ENCODE results near the gene AUTS2. TPM values are rescaled to one million over a fixed set of nuclear protein-coding genes. Genes with fewer than 3 reads are reported as not detected.

AUTS2 gene
- total and polyA plus RNA-seq, 10 of the 15 experiments (the other 5 are each of a cell fraction or from before 2014, with no cell fraction given) = 6.4 to 55.6 (median 21.6) TPM

GRCh38 chr7:69651101-69651590 is 52.9 kb downstream of the AUTS2 start (continued):
- no peak for TF ChIP-seq NR2C2 (IDR thresholded peaks at IDR 0.05; ENCODE audit: borderline replicate concordance, control insufficient read depth, insufficient read length, low read depth)
- peak; percentile 68 for TF ChIP-seq SKIL (IDR thresholded peaks at IDR 0.05; ENCODE audit: low read depth, poor library complexity, severe bottlenecking)
- no peak for TF ChIP-seq USF1 (IDR thresholded peaks at IDR 0.05; ENCODE audit: borderline replicate concordance, extremely low read length, insufficient read depth, low read depth, low read length)
- TF ChIP-seq FOXM1 (IDR thresholded peaks at IDR 0.05; ENCODE audit: low read depth, low read length) = peak; percentile 79; the same call in 1 of the 2 replicates
- TF ChIP-seq SUZ12 (IDR thresholded peaks at IDR 0.05; ENCODE audit: unreplicated experiment) = no peak
- peak; percentile 35 for TF ChIP-seq E2F8 (IDR thresholded peaks at IDR 0.05; ENCODE audit: low read depth, partially characterized antibody)
- peak in 1 of 2 experiments; percentile 45; a peak in 1 of 4 replicates for TF ChIP-seq ETV6 (conservative IDR thresholded peaks at IDR 0.05 in 1 of 2, IDR thresholded peaks at IDR 0.05 in 1 of 2; ENCODE audit: borderline replicate concordance in 1 of 2, low read depth in 1 of 2)
- TF ChIP-seq CBFB (IDR thresholded peaks at IDR 0.05; ENCODE audit: low read depth) = no peak
- peak; percentile 75 for TF ChIP-seq IKZF1 (conservative IDR thresholded peaks at IDR 0.05)
- peak; percentile 83; the same call in 1 of the 2 replicates for TF ChIP-seq ATF7 (IDR thresholded peaks at IDR 0.05; ENCODE audit: low read depth)
- TF ChIP-seq RELB (IDR thresholded peaks at IDR 0.05; ENCODE audit: low read depth) = peak; percentile 91
- TF ChIP-seq PRDM15 (CRISPR knock-in tag; IDR thresholded peaks at IDR 0.05) = no peak
- no peak for TF ChIP-seq STAT1 (conservative IDR thresholded peaks at IDR 0.05)
- TF ChIP-seq ZNF217 (IDR thresholded peaks at IDR 0.05) = 0 out of 2 replicates have a peak, but pooled peaks have one; percentile 69
- no peak for TF ChIP-seq CEBPB (IDR thresholded peaks at IDR 0.05; ENCODE audit: borderline replicate concordance in 1 of 2, low read depth in 2 of 2, low read length in 2 of 2)
- TF ChIP-seq MEF2A (IDR thresholded peaks at IDR 0.05; ENCODE audit: insufficient read depth, low read depth, low read length) = 0 out of 2 replicates have a peak, but pooled peaks have one; percentile 7
- no peak for TF ChIP-seq STAT3 (IDR thresholded peaks at IDR 0.05; ENCODE audit: low read depth, low read length)

Measured in GM12878 (cell line).